AG10803 (cell line): Measurements from ENCODE around the gene AGBL2.
"Not testable (repeated sequence)": the region's sequence is repeated elsewhere in the genome, so short reads cannot be mapped to it uniquely, and the experiment has no call there.

ENCODE experiments used
- DNase-seq: peaks from one replicate; pipeline ENCODE4 v3.0.0; 2010; ENCODE audit warnings: low read depth
- H3K4me3 ChIP-seq: 2 replicates; pipeline ENCODE4 v1.5.1; 2011; ENCODE audit warnings: mild to moderate bottlenecking, low read length, control low read depth
- CTCF ChIP-seq: conservative IDR thresholded peaks from 2 replicates; pipeline ENCODE4 v1.5.1; 2011; ENCODE audit warnings: mild to moderate bottlenecking, low read length, control low read depth, inconsistent platforms

The AGBL2 gene

GRCh38 chr11:47715082-47715669, at the start of gene AGBL2:
TSS of gene AGBL2 (minus strand) at chr11:47715369. CDS start at chr11:47714650, 719 bp downstream.
- no peak for TF ChIP-seq CTCF
- DNase-seq: peak; percentile 56
- peak within 1 kb of the TSS; percentile 86 for H3K4me3 ChIP-seq

GRCh38 chr11:47759291-47759690, 44.1 kb upstream of the AGBL2 start:
- not testable (repeated sequence) for H3K4me3 ChIP-seq, DNase-seq

- no peak for TF ChIP-seq CTCF
- DNase-seq: no peak
- H3K4me3 ChIP-seq: no peak overlapping the region
Measured at GRCh38 chr11:47756208-47756607, 41.0 kb upstream of the AGBL2 start.

- DNase-seq: no peak
Measured at GRCh38 chr11:47750725-47751124, 35.6 kb upstream of the AGBL2 start.

GRCh38 chr11:47742494-47742893, 27.3 kb upstream of the AGBL2 start:
- H3K4me3 ChIP-seq, DNase-seq: not testable (repeated sequence)

More at GRCh38 chr11:47750725-47751124, 35.6 kb upstream of the AGBL2 start:
- H3K4me3 ChIP-seq: no peak overlapping the region
- no peak for TF ChIP-seq CTCF

GRCh38 chr11:47737817-47738216, 22.6 kb upstream of the AGBL2 start:
- H3K4me3 ChIP-seq, DNase-seq: not testable (repeated sequence)

- no peak for TF ChIP-seq CTCF
- H3K4me3 ChIP-seq: no peak overlapping the region
- DNase-seq: no peak
Measured at GRCh38 chr11:47732271-47732670, 17.1 kb upstream of the AGBL2 start.

- DNase-seq: no peak
- H3K4me3 ChIP-seq: no peak overlapping the region
- TF ChIP-seq CTCF: no peak
Measured at GRCh38 chr11:47731475-47731874, 16.3 kb upstream of the AGBL2 start.

GRCh38 chr11:47726878-47727514, 11.8 kb upstream of the AGBL2 start:
- DNase-seq: no peak
- no peak for TF ChIP-seq CTCF

More at GRCh38 chr11:47726878-47727514, 11.8 kb upstream of the AGBL2 start:
- no peak overlapping the region for H3K4me3 ChIP-seq
